Measurements from ENCODE around the gene FIG4.
"Not testable (repeated sequence)": the region's sequence is repeated elsewhere in the genome, so short reads cannot be mapped to it uniquely, and the experiment has no call there.

The FIG4 gene

GRCh38 chr6:109769213-109769612 is 78.1 kb downstream of the FIG4 start:
- Histone ChIP-seq H2AFZ (no peak overlapping the region), H3K27ac (no peak overlapping the region), H3K79me2 (no peaks in the 10 kb centered on the region), H3K9me3 (ENCODE audit: control insufficient read depth, low read length) (no peaks in the 10 kb centered on the region), H3K4me3 (ENCODE audit: low read depth, low read length) (no peak overlapping the region), H3K9ac (no peak overlapping the region), H3K27me3 (ENCODE audit: control insufficient read depth, insufficient read depth, low read length) (no peaks in the 10 kb centered on the region), H3K4me2 (ENCODE audit: low read length) (no peak overlapping the region), H3K36me3 (ENCODE audit: control insufficient read depth, insufficient read depth, low read length) (no peaks in the 10 kb centered on the region), H3K4me1 (no peaks in the 10 kb centered on the region)
- TF ChIP-seq, protein P1, sequence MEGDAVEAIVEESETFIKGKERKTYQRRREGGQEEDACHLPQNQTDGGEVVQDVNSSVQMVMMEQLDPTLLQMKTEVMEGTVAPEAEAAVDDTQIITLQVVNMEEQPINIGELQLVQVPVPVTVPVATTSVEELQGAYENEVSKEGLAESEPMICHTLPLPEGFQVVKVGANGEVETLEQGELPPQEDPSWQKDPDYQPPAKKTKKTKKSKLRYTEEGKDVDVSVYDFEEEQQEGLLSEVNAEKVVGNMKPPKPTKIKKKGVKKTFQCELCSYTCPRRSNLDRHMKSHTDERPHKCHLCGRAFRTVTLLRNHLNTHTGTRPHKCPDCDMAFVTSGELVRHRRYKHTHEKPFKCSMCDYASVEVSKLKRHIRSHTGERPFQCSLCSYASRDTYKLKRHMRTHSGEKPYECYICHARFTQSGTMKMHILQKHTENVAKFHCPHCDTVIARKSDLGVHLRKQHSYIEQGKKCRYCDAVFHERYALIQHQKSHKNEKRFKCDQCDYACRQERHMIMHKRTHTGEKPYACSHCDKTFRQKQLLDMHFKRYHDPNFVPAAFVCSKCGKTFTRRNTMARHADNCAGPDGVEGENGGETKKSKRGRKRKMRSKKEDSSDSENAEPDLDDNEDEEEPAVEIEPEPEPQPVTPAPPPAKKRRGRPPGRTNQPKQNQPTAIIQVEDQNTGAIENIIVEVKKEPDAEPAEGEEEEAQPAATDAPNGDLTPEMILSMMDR (IDR thresholded peaks at IDR 0.05): no peak

- no peak overlapping the region for H3K9ac ChIP-seq
- H3K36me3 ChIP-seq (ENCODE audit: control insufficient read depth, insufficient read depth, low read length): no peaks in the 10 kb centered on the region
- no peak overlapping the region for H2AFZ ChIP-seq
- H3K4me3 ChIP-seq (ENCODE audit: low read depth, low read length): no peak overlapping the region
- H3K4me1 ChIP-seq: no peaks in the 10 kb centered on the region
- no peaks in the 10 kb centered on the region for H3K9me3 ChIP-seq (ENCODE audit: control insufficient read depth, low read length)
- H3K27ac ChIP-seq: no peak overlapping the region
- no peaks in the 10 kb centered on the region for H3K27me3 ChIP-seq (ENCODE audit: control insufficient read depth, insufficient read depth, low read length)
- TF ChIP-seq, protein P1 (IDR thresholded peaks at IDR 0.05): no peak
- no peaks in the 10 kb centered on the region for H3K79me2 ChIP-seq
- H3K4me2 ChIP-seq (ENCODE audit: low read length): no peak overlapping the region
These were observed 79.0 kb downstream of the FIG4 start for GRCh38 chr6:109770047-109770446.

DNA sequence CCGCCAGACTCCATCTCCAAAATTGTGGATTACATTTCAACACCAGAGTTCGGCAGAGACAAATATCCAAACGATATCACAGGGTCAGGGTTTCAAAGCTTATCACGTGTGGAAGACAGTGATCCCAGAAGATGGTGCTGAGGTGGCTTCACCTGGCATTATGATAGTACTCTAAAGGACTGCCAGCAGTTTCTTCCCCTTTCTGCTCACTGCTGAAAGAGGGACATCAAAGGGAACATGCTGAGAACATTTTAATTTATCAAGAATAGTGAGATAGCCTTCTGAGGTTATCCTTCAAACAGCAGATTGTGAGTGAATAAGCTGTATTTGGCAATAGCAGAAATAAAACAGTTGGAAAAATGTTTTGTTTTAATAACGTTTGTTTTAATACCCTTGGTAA is 79.7 kb downstream of the FIG4 start:
- TF ChIP-seq, protein P1 (IDR thresholded peaks at IDR 0.05): no peak
- Histone ChIP-seq H3K27me3 (ENCODE audit: control insufficient read depth, insufficient read depth, low read length) (no peaks in the 10 kb centered on the region), H3K4me3 (ENCODE audit: low read depth, low read length) (no peak overlapping the region), H3K79me2 (no peaks in the 10 kb centered on the region), H3K36me3 (ENCODE audit: control insufficient read depth, insufficient read depth, low read length) (no peaks in the 10 kb centered on the region), H3K9me3 (ENCODE audit: control insufficient read depth, low read length) (no peaks in the 10 kb centered on the region), H3K27ac (no peak overlapping the region), H3K9ac (no peak overlapping the region), H3K4me2 (ENCODE audit: low read length) (no peak overlapping the region), H3K4me1 (no peaks in the 10 kb centered on the region), H2AFZ (no peak overlapping the region)

DNA sequence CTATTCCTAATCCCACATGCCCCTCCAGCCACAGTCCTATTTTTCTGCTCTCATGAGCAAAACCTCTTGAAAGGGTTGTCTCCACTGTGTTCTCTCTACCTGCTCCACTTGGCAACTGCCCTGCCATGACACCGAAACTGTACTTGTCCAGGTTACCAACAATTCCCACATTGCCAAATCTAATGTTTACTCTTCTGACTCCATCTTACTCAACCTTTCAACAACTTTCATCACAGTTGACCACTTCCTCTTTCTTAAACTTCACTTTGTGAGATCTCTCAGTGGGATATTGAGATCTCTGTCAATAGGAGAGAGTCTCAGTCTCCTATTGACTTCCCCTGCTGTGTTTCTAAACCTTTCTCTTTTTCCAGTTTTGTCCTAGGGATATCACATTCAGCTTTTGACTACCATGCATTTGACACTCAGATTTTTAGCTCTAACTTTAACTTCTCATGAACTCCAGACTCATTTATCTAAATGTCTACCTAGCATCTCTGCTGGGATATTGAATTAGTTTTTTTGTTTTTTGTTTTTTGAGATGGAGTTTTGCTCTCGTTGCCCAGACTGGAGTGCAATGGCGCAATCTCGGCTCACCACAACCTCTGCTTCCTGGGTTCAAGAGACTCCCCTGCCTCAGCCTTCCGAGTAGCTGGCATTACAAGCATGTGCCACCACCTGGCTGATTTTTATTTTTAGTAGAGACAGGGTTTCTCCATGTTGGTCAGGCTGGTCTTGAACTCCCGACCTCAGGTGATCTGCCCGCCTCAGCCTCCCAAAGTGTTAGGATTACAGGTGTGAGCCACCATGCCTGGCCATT is 81.1 kb downstream of the FIG4 start:
- H3K9ac ChIP-seq; H3K4me3 ChIP-seq (ENCODE audit: low read depth, low read length); H3K79me2 ChIP-seq; H2AFZ ChIP-seq; H3K36me3 ChIP-seq (ENCODE audit: control insufficient read depth, insufficient read depth, low read length); H3K27ac ChIP-seq; H3K9me3 ChIP-seq (ENCODE audit: control insufficient read depth, low read length); H3K4me1 ChIP-seq; H3K4me2 ChIP-seq (ENCODE audit: low read length); H3K27me3 ChIP-seq (ENCODE audit: control insufficient read depth, insufficient read depth, low read length): not testable (repeated sequence)

- no peaks in the 10 kb centered on the region for H3K27me3 ChIP-seq (ENCODE audit: control insufficient read depth, insufficient read depth, low read length)
- no peaks in the 10 kb centered on the region for H3K36me3 ChIP-seq (ENCODE audit: control insufficient read depth, insufficient read depth, low read length)
- no peak overlapping the region for H3K9ac ChIP-seq
- no peak overlapping the region for H3K4me3 ChIP-seq (ENCODE audit: low read depth, low read length)
- no peaks in the 10 kb centered on the region for H3K79me2 ChIP-seq
- H3K4me1 ChIP-seq: no peaks in the 10 kb centered on the region
- H2AFZ ChIP-seq: no peak overlapping the region
- no peak overlapping the region for H3K4me2 ChIP-seq (ENCODE audit: low read length)
- no peaks in the 10 kb centered on the region for H3K9me3 ChIP-seq (ENCODE audit: control insufficient read depth, low read length)
- TF ChIP-seq, protein P1 (IDR thresholded peaks at IDR 0.05): no peak
- H3K27ac ChIP-seq: no peak overlapping the region
These were observed 81.9 kb downstream of the FIG4 start for GRCh38 chr6:109772883-109773431.
